Measurements from ENCODE around the gene MSL3B.

The MSL3B gene

DNA sequence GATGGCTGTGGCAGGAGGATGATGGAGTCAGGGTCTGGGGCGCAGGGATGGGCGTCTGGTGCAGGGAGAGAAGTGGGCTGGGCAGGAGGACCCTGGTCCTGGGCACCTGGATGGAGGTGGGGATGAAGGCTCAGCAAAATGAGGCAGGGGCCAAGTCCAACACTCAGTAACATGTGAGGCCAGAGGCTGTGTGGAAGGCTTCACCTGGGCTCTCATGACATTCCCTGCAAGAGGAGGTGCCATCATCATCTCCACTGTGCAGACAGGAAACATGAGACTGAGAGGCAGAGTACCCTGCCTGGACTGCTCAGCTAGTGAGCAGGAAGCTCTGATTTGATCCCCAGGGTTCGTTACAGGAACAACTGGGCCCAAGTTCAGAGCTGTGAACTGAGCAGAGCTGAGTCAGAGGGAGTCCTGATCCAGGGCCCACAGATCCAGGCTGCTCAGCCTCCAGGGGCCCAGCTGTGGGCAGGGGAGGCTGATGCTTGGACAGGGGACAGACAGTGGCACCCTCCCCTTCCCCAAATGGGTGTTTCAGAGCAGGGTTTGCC is 50.8 kb downstream of the MSL3B start:
- no peak for DNase-seq (ENCODE audit: low read depth in 2 of 2)

DNA sequence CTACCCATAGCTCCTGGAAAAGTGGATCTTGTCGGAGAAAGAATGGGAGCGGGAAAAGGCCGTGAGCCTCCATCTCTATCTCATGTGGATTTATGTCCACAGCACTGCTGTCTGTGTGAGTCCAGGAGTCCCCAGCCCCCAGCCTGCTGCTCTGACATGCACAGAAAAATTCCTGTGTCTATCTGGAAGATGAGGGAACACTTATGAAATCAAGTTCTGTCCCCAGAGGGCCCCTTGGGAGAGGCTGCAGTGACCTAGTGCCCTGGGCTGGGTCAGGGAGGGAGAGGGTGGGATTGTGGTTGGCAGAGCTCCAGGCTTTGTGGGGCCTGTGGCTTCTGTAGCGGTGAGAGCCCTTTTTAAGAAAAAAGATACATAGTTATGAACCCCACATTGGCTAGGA is 51.4 kb downstream of the MSL3B start:
- DNase-seq (ENCODE audit: low read depth in 2 of 2) = no peak

DNA sequence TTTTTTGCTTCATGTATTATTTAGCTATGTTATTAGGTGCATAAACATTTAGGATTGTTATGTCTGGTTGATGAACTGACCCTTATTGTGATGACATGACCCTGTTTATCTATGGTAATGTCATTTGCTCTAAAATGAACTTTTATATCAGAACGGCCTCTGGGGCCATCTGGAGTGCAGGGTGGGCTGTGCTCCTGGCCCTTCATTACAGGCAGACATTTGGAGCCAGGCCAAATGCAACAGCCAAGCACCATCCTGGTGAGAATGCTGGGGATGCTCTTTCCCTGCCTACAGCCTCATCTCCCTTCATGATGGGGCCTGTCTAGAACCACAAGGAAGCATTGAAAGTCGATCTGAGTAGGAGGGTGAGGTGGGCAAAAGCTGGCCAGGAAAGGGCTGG is 51.9 kb downstream of the MSL3B start:
- no peak for DNase-seq (ENCODE audit: low read depth in 2 of 2)

DNA sequence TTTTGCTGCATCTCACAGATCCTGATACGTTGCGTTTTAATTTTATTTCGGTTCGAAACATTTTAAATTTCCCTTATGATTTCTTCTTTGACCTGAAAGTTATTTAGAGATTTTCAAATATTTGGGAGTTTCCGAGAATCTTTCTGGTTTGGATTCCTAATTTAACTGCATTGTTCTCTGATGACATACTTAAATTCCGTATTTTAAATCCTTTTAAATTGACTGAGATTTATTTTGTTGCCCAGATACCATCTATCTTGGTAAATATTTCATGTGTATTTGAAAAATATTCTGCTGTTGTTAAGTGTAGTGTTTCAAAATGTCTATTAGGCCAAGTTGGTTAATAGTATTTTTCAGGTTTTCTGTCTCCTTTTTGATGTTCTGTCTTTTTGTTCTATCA is 52.3 kb downstream of the MSL3B start:
- DNase-seq (ENCODE audit: low read depth in 2 of 2) = no peak
